D721Med (cell line): ENCODE measurements around the gene CARS1.

Experiments
- DNase-seq: peaks from one replicate; pipeline ENCODE4 v3.0.0; 2011; ENCODE audit warnings: low spot score; ENCODE audit not compliant: insufficient read length
- FAIRE-seq: peaks from 2 replicates; lab custom pipeline; 2011; peaks lifted over from hg19 to GRCh38; lab: Jason Lieb, UNC
- CTCF ChIP-seq: IDR thresholded peaks from 2 replicates; pipeline ENCODE4 v1.5.1; 2012; ENCODE audit warnings: mild to moderate bottlenecking, control low read depth; ENCODE audit not compliant: insufficient read depth; ENCODE audit errors: missing control alignments

The CARS1 gene

GRCh38 chr11:3092603-3093141 lies 35.4 kb upstream of the CARS1 start:
- TF ChIP-seq CTCF, result no peak
- FAIRE-seq (no peak), DNase-seq (no peak)

GRCh38 chr11:3091846-3092602 lies 34.8 kb upstream of the CARS1 start:
- DNase-seq (peak; percentile 46), FAIRE-seq (no peak)
- TF ChIP-seq CTCF, result peak; percentile 82

GRCh38 chr11:3091081-3091845 lies 34.0 kb upstream of the CARS1 start:
- FAIRE-seq (no peak), DNase-seq (no peak)

GRCh38 chr11:3090096-3090901 lies 33.1 kb upstream of the CARS1 start:
- DNase-seq, result no peak
- no peak for TF ChIP-seq CTCF
- FAIRE-seq, result no peak

More at GRCh38 chr11:3091081-3091845, 34.0 kb upstream of the CARS1 start:
- no peak for TF ChIP-seq CTCF

GRCh38 chr11:3089236-3090061 lies 32.2 kb upstream of the CARS1 start:
- TF ChIP-seq CTCF, result no peak
- DNase-seq (no peak), FAIRE-seq (no peak)

GRCh38 chr11:3088806-3089205 lies 31.6 kb upstream of the CARS1 start:
- FAIRE-seq (no peak), DNase-seq (no peak)
- TF ChIP-seq CTCF, result no peak
